ENCODE data around the gene ABTB1. TPM values are rescaled to one million over a fixed set of nuclear protein-coding genes. Genes with fewer than 3 reads are reported as not detected.

Gene ABTB1
- total and polyA plus RNA-seq, 9 of the 15 experiments (the other 6 are each of a cell fraction or from before 2014, with no cell fraction given): 0.04 to 2.3 (median 0.55) TPM; not detected in 1

DNA sequence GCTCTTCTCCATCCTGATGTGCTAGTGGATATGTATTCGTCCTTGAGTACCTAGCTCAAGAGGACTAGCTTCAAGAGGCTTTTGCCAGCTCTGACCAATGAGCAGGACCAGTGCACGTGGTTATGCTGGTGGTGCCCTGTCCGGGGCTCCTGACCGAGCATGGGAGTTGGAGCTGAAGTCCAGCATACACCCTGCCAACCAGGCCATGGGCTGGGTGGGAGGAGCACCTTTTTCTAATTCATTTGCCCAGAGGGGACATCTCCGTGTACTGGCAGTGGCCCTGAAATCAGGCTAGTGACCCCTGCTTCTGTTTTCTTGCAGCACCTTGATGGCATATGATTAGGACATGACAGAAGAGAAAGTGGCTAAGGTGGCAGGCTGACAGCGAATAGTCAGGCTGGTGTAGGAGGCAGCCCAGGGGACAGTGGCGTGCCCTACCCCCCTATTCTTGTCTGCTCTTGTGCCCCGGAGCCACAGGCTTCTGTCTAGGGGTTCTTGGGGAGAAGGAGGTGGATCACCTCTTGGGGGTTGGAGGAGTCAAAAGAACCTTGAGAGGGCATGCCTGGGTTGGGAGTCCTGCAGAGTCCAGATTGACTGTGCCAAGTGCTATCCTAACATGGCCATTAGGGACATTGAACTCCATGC is 27.3 kb upstream of the ABTB1 start (continued):
- TF ChIP-seq, protein P1, sequence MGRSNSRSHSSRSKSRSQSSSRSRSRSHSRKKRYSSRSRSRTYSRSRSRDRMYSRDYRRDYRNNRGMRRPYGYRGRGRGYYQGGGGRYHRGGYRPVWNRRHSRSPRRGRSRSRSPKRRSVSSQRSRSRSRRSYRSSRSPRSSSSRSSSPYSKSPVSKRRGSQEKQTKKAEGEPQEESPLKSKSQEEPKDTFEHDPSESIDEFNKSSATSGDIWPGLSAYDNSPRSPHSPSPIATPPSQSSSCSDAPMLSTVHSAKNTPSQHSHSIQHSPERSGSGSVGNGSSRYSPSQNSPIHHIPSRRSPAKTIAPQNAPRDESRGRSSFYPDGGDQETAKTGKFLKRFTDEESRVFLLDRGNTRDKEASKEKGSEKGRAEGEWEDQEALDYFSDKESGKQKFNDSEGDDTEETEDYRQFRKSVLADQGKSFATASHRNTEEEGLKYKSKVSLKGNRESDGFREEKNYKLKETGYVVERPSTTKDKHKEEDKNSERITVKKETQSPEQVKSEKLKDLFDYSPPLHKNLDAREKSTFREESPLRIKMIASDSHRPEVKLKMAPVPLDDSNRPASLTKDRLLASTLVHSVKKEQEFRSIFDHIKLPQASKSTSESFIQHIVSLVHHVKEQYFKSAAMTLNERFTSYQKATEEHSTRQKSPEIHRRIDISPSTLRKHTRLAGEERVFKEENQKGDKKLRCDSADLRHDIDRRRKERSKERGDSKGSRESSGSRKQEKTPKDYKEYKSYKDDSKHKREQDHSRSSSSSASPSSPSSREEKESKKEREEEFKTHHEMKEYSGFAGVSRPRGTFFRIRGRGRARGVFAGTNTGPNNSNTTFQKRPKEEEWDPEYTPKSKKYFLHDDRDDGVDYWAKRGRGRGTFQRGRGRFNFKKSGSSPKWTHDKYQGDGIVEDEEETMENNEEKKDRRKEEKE (IDR thresholded peaks at IDR 0.05; ENCODE audit: borderline replicate concordance in 1 of 2, control insufficient read depth in 1 of 2, low read depth in 2 of 2, low read length in 1 of 2): no peak
- TF ChIP-seq PML (IDR thresholded peaks at IDR 0.05; ENCODE audit: low read length) (no peak), RB1 (IDR thresholded peaks at IDR 0.05; ENCODE audit: low read depth) (no peak), KAT7 (CRISPR knock-in tag; IDR thresholded peaks at IDR 0.05; ENCODE audit: borderline replicate concordance) (no peak)
- TF ChIP-seq, protein P2, sequence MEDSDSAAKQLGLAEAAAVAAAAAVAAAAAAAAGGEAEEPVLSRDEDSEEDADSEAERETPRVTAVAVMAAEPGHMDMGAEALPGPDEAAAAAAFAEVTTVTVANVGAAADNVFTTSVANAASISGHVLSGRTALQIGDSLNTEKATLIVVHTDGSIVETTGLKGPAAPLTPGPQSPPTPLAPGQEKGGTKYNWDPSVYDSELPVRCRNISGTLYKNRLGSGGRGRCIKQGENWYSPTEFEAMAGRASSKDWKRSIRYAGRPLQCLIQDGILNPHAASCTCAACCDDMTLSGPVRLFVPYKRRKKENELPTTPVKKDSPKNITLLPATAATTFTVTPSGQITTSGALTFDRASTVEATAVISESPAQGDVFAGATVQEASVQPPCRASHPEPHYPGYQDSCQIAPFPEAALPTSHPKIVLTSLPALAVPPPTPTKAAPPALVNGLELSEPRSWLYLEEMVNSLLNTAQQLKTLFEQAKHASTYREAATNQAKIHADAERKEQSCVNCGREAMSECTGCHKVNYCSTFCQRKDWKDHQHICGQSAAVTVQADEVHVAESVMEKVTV (CRISPR knock-in tag; IDR thresholded peaks at IDR 0.05): no peak

All from K562 (cell line).